ENCODE results near the gene THY1.

The THY1 gene

GRCh38 chr11:119414734-119415133 lies 8.2 kb downstream of the THY1 start:
- H3F3A ChIP-seq (ENCODE audit: control insufficient read depth, insufficient read depth): no peaks in the 10 kb centered on the region
- TF ChIP-seq EZH2phosphoT487 (IDR thresholded peaks at IDR 0.05; ENCODE audit: borderline replicate concordance, low read length) (no peak), CTCF (IDR thresholded peaks at IDR 0.05; ENCODE audit: low read depth, low read length, poor library complexity, severe bottlenecking) (no peak)

GRCh38 chr11:119414321-119414720 lies 8.7 kb downstream of the THY1 start:
- Histone ChIP-seq H3K4me2 (ENCODE audit: low read length) (no peak overlapping the region), H3K9me2 (replicated peaks; ENCODE audit: control insufficient read depth, low read length) (no peaks in the 10 kb centered on the region), H3K79me2 (ENCODE audit: control insufficient read depth, low read length) (no peaks in the 10 kb centered on the region), H3K4me3 (ENCODE audit: low read length) (no peak overlapping the region), H3K9me3 (ENCODE audit: control insufficient read depth, insufficient read depth, low read length) (no peaks in the 10 kb centered on the region), H3K27me3 (ENCODE audit: control insufficient read depth, low read length) (no peaks in the 10 kb centered on the region), H3K4me1 (ENCODE audit: control insufficient read depth, low read length) (peaks cover 10% of the 10 kb centered on the region), H3K36me3 (ENCODE audit: control insufficient read depth, low read length) (no peaks in the 10 kb centered on the region), H3F3A (ENCODE audit: control insufficient read depth, insufficient read depth) (no peaks in the 10 kb centered on the region), H4K20me1 (ENCODE audit: control insufficient read depth, insufficient read depth, low read depth, low read length) (no peaks in the 10 kb centered on the region), H3K27ac (ENCODE audit: low read depth, low read length) (no peak overlapping the region)
- TF ChIP-seq CTCF (IDR thresholded peaks at IDR 0.05; ENCODE audit: low read depth, low read length, poor library complexity, severe bottlenecking): no peak
- no peak for TF ChIP-seq EZH2phosphoT487 (IDR thresholded peaks at IDR 0.05; ENCODE audit: borderline replicate concordance, low read length)

More at GRCh38 chr11:119414734-119415133, 8.2 kb downstream of the THY1 start:
- H4K20me1 ChIP-seq (ENCODE audit: control insufficient read depth, insufficient read depth, low read depth, low read length): no peaks in the 10 kb centered on the region
- no peaks in the 10 kb centered on the region for H3K9me2 ChIP-seq (replicated peaks; ENCODE audit: control insufficient read depth, low read length)
- H3K27me3 ChIP-seq (ENCODE audit: control insufficient read depth, low read length): no peaks in the 10 kb centered on the region
- no peak overlapping the region for H3K27ac ChIP-seq (ENCODE audit: low read depth, low read length)
- H3K9me3 ChIP-seq (ENCODE audit: control insufficient read depth, insufficient read depth, low read length): no peaks in the 10 kb centered on the region
- no peak overlapping the region for H3K4me3 ChIP-seq (ENCODE audit: low read length)
- peaks cover 10% of the 10 kb centered on the region for H3K4me1 ChIP-seq (ENCODE audit: control insufficient read depth, low read length)
- no peaks in the 10 kb centered on the region for H3K36me3 ChIP-seq (ENCODE audit: control insufficient read depth, low read length)
- H3K79me2 ChIP-seq (ENCODE audit: control insufficient read depth, low read length): no peaks in the 10 kb centered on the region
- no peak overlapping the region for H3K4me2 ChIP-seq (ENCODE audit: low read length)

- H3K27me3 ChIP-seq (ENCODE audit: control insufficient read depth, low read length): no peaks in the 10 kb centered on the region
- no peaks in the 10 kb centered on the region; the same call in 1 of the 2 replicates for H3F3A ChIP-seq (ENCODE audit: control insufficient read depth, insufficient read depth)
- no peaks in the 10 kb centered on the region for H4K20me1 ChIP-seq (ENCODE audit: control insufficient read depth, insufficient read depth, low read depth, low read length)
- TF ChIP-seq CTCF (IDR thresholded peaks at IDR 0.05; ENCODE audit: low read depth, low read length, poor library complexity, severe bottlenecking): no peak
- no peak for TF ChIP-seq EZH2phosphoT487 (IDR thresholded peaks at IDR 0.05; ENCODE audit: borderline replicate concordance, low read length)
- no peaks in the 10 kb centered on the region for H3K36me3 ChIP-seq (ENCODE audit: control insufficient read depth, low read length)
- no peak overlapping the region for H3K27ac ChIP-seq (ENCODE audit: low read depth, low read length)
- H3K9me2 ChIP-seq (replicated peaks; ENCODE audit: control insufficient read depth, low read length): no peaks in the 10 kb centered on the region
- peaks cover 13% of the 10 kb centered on the region for H3K4me1 ChIP-seq (ENCODE audit: control insufficient read depth, low read length)
- H3K79me2 ChIP-seq (ENCODE audit: control insufficient read depth, low read length): no peaks in the 10 kb centered on the region
- H3K4me3 ChIP-seq (ENCODE audit: low read length): no peak overlapping the region
- H3K4me2 ChIP-seq (ENCODE audit: low read length): no peak overlapping the region
- no peaks in the 10 kb centered on the region for H3K9me3 ChIP-seq (ENCODE audit: control insufficient read depth, insufficient read depth, low read length)
Observed at GRCh38 chr11:119412072-119412471, 10.9 kb downstream of the THY1 start.

Data from DOHH2 (cell line).